Measurements from ENCODE around the gene AHR. TPM values are rescaled to one million over a fixed set of nuclear protein-coding genes. Genes with fewer than 3 reads are reported as not detected.

The AHR gene
- total RNA-seq, 1 experiment from 2014 or later, result 72.7 TPM

DNA sequence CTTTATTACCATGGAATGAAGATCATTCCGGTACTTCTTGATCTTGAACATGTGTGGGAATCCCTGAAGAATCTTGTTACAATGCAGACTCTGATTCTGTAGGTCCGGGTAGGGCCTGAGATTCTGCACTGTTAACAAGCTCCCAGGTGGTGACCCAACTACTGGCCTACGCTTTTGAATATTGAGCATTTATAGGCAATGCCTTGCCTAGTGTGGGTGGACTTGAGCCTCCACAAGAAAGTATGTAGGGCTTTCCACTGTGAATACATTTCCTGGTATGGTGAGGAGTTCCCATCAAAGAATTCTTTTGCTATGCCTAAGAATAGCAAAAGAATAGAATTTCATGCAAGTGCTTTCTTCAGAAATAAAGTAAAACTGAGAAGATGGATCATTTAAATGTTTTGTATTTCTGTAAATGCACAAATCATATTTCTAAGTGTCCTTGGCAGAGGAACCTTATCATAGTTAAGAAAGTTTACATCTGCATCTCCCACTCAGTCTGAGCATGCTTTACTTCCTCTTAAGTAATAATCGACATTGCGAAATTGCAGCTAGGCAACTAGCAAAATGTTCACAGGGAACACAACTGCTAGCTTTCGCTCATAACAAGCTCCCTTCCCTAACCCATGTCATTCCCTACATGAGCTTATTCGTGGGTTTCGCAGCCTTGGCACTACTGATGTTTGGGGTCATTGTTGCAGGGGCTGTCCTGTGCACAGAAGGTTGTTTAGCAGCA, 71.4 kb downstream of the AHR start:
- Histone ChIP-seq H3K9me3 (ENCODE audit: low read length) (no peaks in the 10 kb centered on the region), H3K9ac (ENCODE audit: low read length) (no peak overlapping the region), H3K27me3 (ENCODE audit: low read length) (no peaks in the 10 kb centered on the region), H4K20me1 (ENCODE audit: low read length) (no peaks in the 10 kb centered on the region), H3K79me2 (ENCODE audit: low read length) (no peaks in the 10 kb centered on the region), H3K4me1 (ENCODE audit: insufficient read depth, low read length) (peaks cover 39% of the 10 kb centered on the region), H3K36me3 (ENCODE audit: low read depth, low read length) (no peaks in the 10 kb centered on the region), H3K27ac (ENCODE audit: low read length) (peak overlapping the region; percentile 93), H3K9me2 (replicated peaks; ENCODE audit: low read length) (no peaks in the 10 kb centered on the region), H3F3A (ENCODE audit: low read length, unreplicated experiment) (peaks cover 7% of the 10 kb centered on the region), H3K4me2 (ENCODE audit: low read length) (peak overlapping the region; percentile 61; the same call in 1 of the 2 replicates), H2AFZ (ENCODE audit: low read length) (no peak overlapping the region), H3K4me3 (ENCODE audit: low read length) (no peak overlapping the region)
- DNase-seq (peak; percentile 76), ATAC-seq (no peak)
- no peak for TF ChIP-seq EZH2phosphoT487 (IDR thresholded peaks at IDR 0.05; ENCODE audit: borderline replicate concordance, low read length)
- no TSS peak for BruUV-seq (replicated peaks)
- intact Hi-C loops (cut with micrococcal nuclease), result loop anchor here (2.0 to 5.0 kb wide), 3 partner anchors 39 to 163 kb away; no protein-coding TSS in a partner anchor
- ChIA-PET POLR2A (ENCODE audit: unreplicated experiment) (no interaction called here), CTCF (interaction anchor here (0.6 kb wide), 1 partner anchor 599 kb away, joined by 3 read pairs; no protein-coding TSS in a partner anchor)

DNA sequence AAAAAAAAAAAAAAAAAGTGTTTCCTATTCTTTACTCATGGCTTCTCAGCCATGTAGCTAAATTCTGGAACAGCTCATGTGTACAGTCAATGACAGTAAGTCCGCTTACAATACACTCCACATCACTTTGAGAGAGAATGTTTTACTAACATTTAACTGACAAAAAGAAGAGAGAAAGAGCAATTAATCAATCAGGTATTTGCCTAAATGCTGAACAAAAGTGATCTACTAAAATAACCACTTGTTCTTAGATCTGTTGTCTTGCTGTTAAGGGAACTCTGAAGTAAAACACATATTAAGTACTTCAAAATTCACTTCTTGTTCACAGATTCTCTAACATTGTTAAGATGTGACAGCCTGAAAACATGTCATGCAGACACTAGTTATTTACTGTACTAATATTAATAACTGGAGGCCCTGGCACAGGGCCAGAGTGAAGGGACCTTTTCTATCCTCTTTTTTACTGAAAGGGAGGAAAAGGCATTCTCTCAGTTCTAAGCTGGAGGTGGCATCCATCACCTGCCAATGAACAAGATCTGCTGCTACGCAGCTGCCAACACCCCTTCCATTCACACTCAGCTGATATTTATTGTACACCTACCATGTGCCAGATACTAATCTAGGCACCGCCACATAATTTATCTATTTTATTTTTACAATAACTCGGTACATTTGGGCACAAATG, 72.6 kb downstream of the AHR start:
- Histone ChIP-seq H3K4me1 (ENCODE audit: insufficient read depth, low read length) (peaks cover 39% of the 10 kb centered on the region), H2AFZ (ENCODE audit: low read length) (no peak overlapping the region), H3K27ac (ENCODE audit: low read length) (peak overlapping the region; percentile 93), H3K4me2 (ENCODE audit: low read length) (peak overlapping the region; percentile 61), H3K9ac (ENCODE audit: low read length) (peak overlapping the region; percentile 64), H3K4me3 (ENCODE audit: low read length) (no peak overlapping the region; the same call in 1 of the 2 replicates), H3K36me3 (ENCODE audit: low read depth, low read length) (no peaks in the 10 kb centered on the region), H3K9me2 (replicated peaks; ENCODE audit: low read length) (no peaks in the 10 kb centered on the region), H3F3A (ENCODE audit: low read length, unreplicated experiment) (peaks cover 7% of the 10 kb centered on the region), H3K79me2 (ENCODE audit: low read length) (no peaks in the 10 kb centered on the region), H4K20me1 (ENCODE audit: low read length) (no peaks in the 10 kb centered on the region), H3K9me3 (ENCODE audit: low read length) (no peaks in the 10 kb centered on the region), H3K27me3 (ENCODE audit: low read length) (no peaks in the 10 kb centered on the region)
- ATAC-seq (peak; percentile 13), DNase-seq (peak; percentile 29)
- TF ChIP-seq EZH2phosphoT487 (IDR thresholded peaks at IDR 0.05; ENCODE audit: borderline replicate concordance, low read length) (no peak), EZH2 (IDR thresholded peaks at IDR 0.05; ENCODE audit: low read length, unreplicated experiment) (no peak)
- TF ChIP-seq, protein P1, sequence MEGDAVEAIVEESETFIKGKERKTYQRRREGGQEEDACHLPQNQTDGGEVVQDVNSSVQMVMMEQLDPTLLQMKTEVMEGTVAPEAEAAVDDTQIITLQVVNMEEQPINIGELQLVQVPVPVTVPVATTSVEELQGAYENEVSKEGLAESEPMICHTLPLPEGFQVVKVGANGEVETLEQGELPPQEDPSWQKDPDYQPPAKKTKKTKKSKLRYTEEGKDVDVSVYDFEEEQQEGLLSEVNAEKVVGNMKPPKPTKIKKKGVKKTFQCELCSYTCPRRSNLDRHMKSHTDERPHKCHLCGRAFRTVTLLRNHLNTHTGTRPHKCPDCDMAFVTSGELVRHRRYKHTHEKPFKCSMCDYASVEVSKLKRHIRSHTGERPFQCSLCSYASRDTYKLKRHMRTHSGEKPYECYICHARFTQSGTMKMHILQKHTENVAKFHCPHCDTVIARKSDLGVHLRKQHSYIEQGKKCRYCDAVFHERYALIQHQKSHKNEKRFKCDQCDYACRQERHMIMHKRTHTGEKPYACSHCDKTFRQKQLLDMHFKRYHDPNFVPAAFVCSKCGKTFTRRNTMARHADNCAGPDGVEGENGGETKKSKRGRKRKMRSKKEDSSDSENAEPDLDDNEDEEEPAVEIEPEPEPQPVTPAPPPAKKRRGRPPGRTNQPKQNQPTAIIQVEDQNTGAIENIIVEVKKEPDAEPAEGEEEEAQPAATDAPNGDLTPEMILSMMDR (conservative IDR thresholded peaks at IDR 0.05; ENCODE audit: low read depth, low read length), result no peak
- intact Hi-C loops (cut with micrococcal nuclease), result loop anchor here (2.0 to 5.0 kb wide), 3 partner anchors 38 to 162 kb away; no protein-coding TSS in a partner anchor
- POLR2A ChIA-PET (ENCODE audit: unreplicated experiment), result interaction anchor here (0.5 to 0.7 kb wide), 3 partner anchors 17 to 126 kb away, joined by 3 to 21 read pairs (median 6); no protein-coding TSS in a partner anchor
- BruUV-seq (replicated peaks), result no TSS peak
- CTCF ChIA-PET, result interaction anchor here (0.6 to 0.9 kb wide), 3 partner anchors 191 to 347 kb away, joined by 6 to 13 read pairs (median 6); no protein-coding TSS in a partner anchor

All from PC-3 (cell line).